CD4-positive, alpha-beta T cell treated with Interleukin-6 at 100 ng/mL for 8 hours (primary cell): ENCODE data around the gene WDR70.
"Not testable (repeated sequence)": the region's sequence is repeated elsewhere in the genome, so short reads cannot be mapped to it uniquely, and the experiment has no call there.

Source experiments
- DNase-seq: peaks from one replicate; pipeline ENCODE4 v3.0.0-alpha.2; 2020; ENCODE audit warnings: mixed read lengths, low spot score

WDR70 gene

GRCh38 chr5:37570597-37570996 lies 191.5 kb downstream of the WDR70 start:
- no peak for DNase-seq

- DNase-seq, result no peak
Observed at GRCh38 chr5:37571985-37572384, 192.9 kb downstream of the WDR70 start.

GRCh38 chr5:37575541-37576489 lies 196.7 kb downstream of the WDR70 start:
- no peak for DNase-seq

- DNase-seq, result no peak
Observed at GRCh38 chr5:37576552-37576951, 197.4 kb downstream of the WDR70 start.

GRCh38 chr5:37578176-37578575 lies 199.1 kb downstream of the WDR70 start:
- no peak for DNase-seq

- no peak for DNase-seq
Observed at GRCh38 chr5:37580106-37580505, 201.0 kb downstream of the WDR70 start.

- DNase-seq, result no peak
Observed at GRCh38 chr5:37582202-37582601, 203.1 kb downstream of the WDR70 start.

- not testable (repeated sequence) for DNase-seq
Observed at GRCh38 chr5:37593292-37593691, 214.2 kb downstream of the WDR70 start.

- not testable (repeated sequence) for DNase-seq
Observed at GRCh38 chr5:37594864-37595263, 215.7 kb downstream of the WDR70 start.

GRCh38 chr5:37598733-37599132 lies 219.6 kb downstream of the WDR70 start:
- no peak for DNase-seq

- DNase-seq, result no peak
Observed at GRCh38 chr5:37601163-37601562, 222.0 kb downstream of the WDR70 start.

GRCh38 chr5:37603072-37603471 lies 224.0 kb downstream of the WDR70 start:
- DNase-seq, result no peak

- DNase-seq, result no peak
Observed at GRCh38 chr5:37604290-37604689, 225.2 kb downstream of the WDR70 start.

- DNase-seq, result no peak
Observed at GRCh38 chr5:37606148-37606547, 227.0 kb downstream of the WDR70 start.

GRCh38 chr5:37606632-37607248 lies 227.6 kb downstream of the WDR70 start:
- no peak for DNase-seq

- no peak for DNase-seq
Observed at GRCh38 chr5:37615184-37615583, 236.1 kb downstream of the WDR70 start.

- DNase-seq, result no peak
Observed at GRCh38 chr5:37619353-37619752, 240.2 kb downstream of the WDR70 start.

- DNase-seq, result not testable (repeated sequence)
Observed at GRCh38 chr5:37622354-37622753, 243.2 kb downstream of the WDR70 start.

- DNase-seq, result no peak
Observed at GRCh38 chr5:37626266-37626665, 247.1 kb downstream of the WDR70 start.

GRCh38 chr5:37628876-37629275 lies 249.8 kb downstream of the WDR70 start:
- DNase-seq, result no peak

- no peak for DNase-seq
Observed at GRCh38 chr5:37631939-37632338, 252.8 kb downstream of the WDR70 start.

GRCh38 chr5:37637165-37637845 lies 258.2 kb downstream of the WDR70 start:
- DNase-seq, result no peak

GRCh38 chr5:37638897-37639296 lies 259.8 kb downstream of the WDR70 start:
- no peak for DNase-seq
